GM23338 (cell line): ENCODE measurements around the gene GNA12.

Experiments
- CREB1 ChIP-seq: fragments of 250-450 bp; sonication (Bioruptor Pico); IDR thresholded peaks from 2 replicates; pipeline ENCODE4 v1.5.0; 2020; ENCODE audit warnings: low read depth, mild to moderate bottlenecking, moderate library complexity
- CTCF ChIP-seq, 2 experiments: fragments of 200-600 bp in 1 of 2; sonication (generic) in 1 of 2; conservative IDR thresholded peaks; 2 replicates each; pipeline versions ENCODE4 v1.5.1 to v1.6.1; 2016 to 2017; ENCODE audit warnings: antibody characterized with exemption in 2 of 2, low read depth in 2 of 2, mild to moderate bottlenecking in 2 of 2, moderate library complexity in 1 of 2
- EZH2 ChIP-seq: fragments of 200-600 bp; sonication (generic); IDR thresholded peaks from one replicate; pipeline ENCODE4 v1.8.0; 2017; ENCODE audit warnings: antibody characterized with exemption, mild to moderate bottlenecking, low read depth; ENCODE audit not compliant: unreplicated experiment
- EZH2phosphoT487 ChIP-seq: fragments of 200-600 bp; sonication (generic); IDR thresholded peaks from one replicate; pipeline ENCODE4 v1.8.1; 2018; ENCODE audit warnings: antibody characterized with exemption; ENCODE audit not compliant: unreplicated experiment
- JUNB ChIP-seq: IDR thresholded peaks from one replicate; pipeline ENCODE4 v1.6.1; 2016; ENCODE audit warnings: antibody characterized with exemption; ENCODE audit not compliant: unreplicated experiment
- POLR2AphosphoS5 ChIP-seq: IDR thresholded peaks from 2 replicates; pipeline ENCODE4 v1.6.1; 2016; ENCODE audit warnings: antibody characterized with exemption, low read depth
- REST ChIP-seq: IDR thresholded peaks from one replicate; pipeline ENCODE4 v1.6.1; 2018; ENCODE audit warnings: antibody characterized with exemption; ENCODE audit not compliant: unreplicated experiment
- ZNF331 ChIP-seq: fragments of 250-450 bp; sonication (Bioruptor Pico); IDR thresholded peaks from 2 replicates; pipeline ENCODE4 v1.5.0; 2020; ENCODE audit warnings: low read depth, mild to moderate bottlenecking, moderate library complexity

- no peak for TF ChIP-seq POLR2AphosphoS5
- no peak for TF ChIP-seq CTCF (conservative IDR thresholded peaks at IDR 0.05; ENCODE audit: low read depth in 2 of 2)
- TF ChIP-seq JUNB: no peak
- TF ChIP-seq EZH2phosphoT487: no peak
- TF ChIP-seq ZNF331 (CRISPR knock-in tag): no peak
- no peak for TF ChIP-seq EZH2
- no peak for TF ChIP-seq CREB1 (CRISPR knock-in tag)
- no peak for TF ChIP-seq REST
Measured at GRCh38 chr7:2734084-2734686, 109.9 kb downstream of the GNA12 start.
